ENCODE measurements around the gene ARHGAP21. TPM values are rescaled to one million over a fixed set of nuclear protein-coding genes. Genes with fewer than 3 reads are reported as not detected.

Gene ARHGAP21
- total RNA-seq, 1 donor from 2014 or later = 62.1 TPM

- H3K27me3 ChIP-seq (ENCODE audit: control insufficient read depth in 3 of 3, insufficient read depth in 3 of 3, low read length in 3 of 3) = no peaks in the 10 kb centered on the region
- H3K36me3 ChIP-seq (ENCODE audit: control insufficient read depth in 3 of 3, insufficient read depth in 3 of 3, low read length in 3 of 3) = peaks cover 12 to 60% (median 58%) of the 10 kb centered on the region in 3 donors
- no peak overlapping the region for H3K4me3 ChIP-seq (ENCODE audit: low read length in 3 of 3)
- H3K4me1 ChIP-seq (ENCODE audit: control insufficient read depth in 3 of 3, insufficient read depth in 3 of 3, low read length in 3 of 3) = peaks cover 0 to 4% (median 0%) of the 10 kb centered on the region in 3 donors
- no peaks in the 10 kb centered on the region for H3K9me3 ChIP-seq (ENCODE audit: control insufficient read depth in 3 of 3, low read length in 3 of 3)
- no peak overlapping the region for H3K27ac ChIP-seq (ENCODE audit: low read depth, low read length)
- H3K9ac ChIP-seq (ENCODE audit: low read depth in 1 of 3, low read length in 3 of 3) = no peak overlapping the region
These were observed 132.8 kb downstream of the ARHGAP21 start for GRCh38 chr10:24590697-24591457.

DNA sequence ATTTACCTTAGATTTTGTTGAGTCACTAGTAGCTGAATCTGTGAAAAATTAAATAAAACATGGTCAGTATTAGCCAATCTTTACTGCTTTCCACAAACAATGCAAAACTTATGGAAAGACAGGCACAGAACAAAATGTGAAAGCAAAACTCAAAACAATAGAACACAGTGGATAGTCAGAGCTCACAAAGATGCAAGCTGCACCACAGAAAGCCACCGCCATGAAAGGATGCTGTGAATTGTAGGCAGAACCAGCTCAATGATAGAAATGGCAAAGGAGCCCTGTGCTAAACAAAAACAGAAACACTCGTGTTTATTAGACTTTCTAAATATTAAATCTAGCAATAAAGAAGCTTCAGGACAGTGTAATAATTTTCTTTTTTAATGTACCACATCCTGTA lies 134.4 kb downstream of the ARHGAP21 start:
- Histone ChIP-seq H3K4me3 (ENCODE audit: low read length in 3 of 3) (no peak overlapping the region), H3K27ac (ENCODE audit: low read depth, low read length) (no peak overlapping the region), H3K36me3 (ENCODE audit: control insufficient read depth in 3 of 3, insufficient read depth in 3 of 3, low read length in 3 of 3) (peaks cover 14 to 59% (median 53%) of the 10 kb centered on the region in 3 donors), H3K4me1 (ENCODE audit: control insufficient read depth in 3 of 3, insufficient read depth in 3 of 3, low read length in 3 of 3) (peaks cover 0 to 4% (median 0%) of the 10 kb centered on the region in 3 donors), H3K27me3 (ENCODE audit: control insufficient read depth in 3 of 3, insufficient read depth in 3 of 3, low read length in 3 of 3) (no peaks in the 10 kb centered on the region), H3K9ac (ENCODE audit: low read depth in 1 of 3, low read length in 3 of 3) (no peak overlapping the region), H3K9me3 (ENCODE audit: control insufficient read depth in 3 of 3, low read length in 3 of 3) (no peaks in the 10 kb centered on the region)

GRCh38 chr10:24579906-24580305 lies 143.8 kb downstream of the ARHGAP21 start:
- Histone ChIP-seq H3K36me3 (ENCODE audit: control insufficient read depth in 3 of 3, insufficient read depth in 3 of 3, low read length in 3 of 3) (peaks cover 2 to 9% (median 4%) of the 10 kb centered on the region in 3 donors), H3K27ac (ENCODE audit: low read depth, low read length) (no peak overlapping the region), H3K9me3 (ENCODE audit: control insufficient read depth in 3 of 3, low read length in 3 of 3) (no peaks in the 10 kb centered on the region), H3K9ac (ENCODE audit: low read depth in 1 of 3, low read length in 3 of 3) (no peak overlapping the region), H3K27me3 (ENCODE audit: control insufficient read depth in 3 of 3, insufficient read depth in 3 of 3, low read length in 3 of 3) (no peaks in the 10 kb centered on the region), H3K4me3 (ENCODE audit: low read length in 3 of 3) (no peak overlapping the region), H3K4me1 (ENCODE audit: control insufficient read depth in 3 of 3, insufficient read depth in 3 of 3, low read length in 3 of 3) (no peaks in the 10 kb centered on the region)

DNA sequence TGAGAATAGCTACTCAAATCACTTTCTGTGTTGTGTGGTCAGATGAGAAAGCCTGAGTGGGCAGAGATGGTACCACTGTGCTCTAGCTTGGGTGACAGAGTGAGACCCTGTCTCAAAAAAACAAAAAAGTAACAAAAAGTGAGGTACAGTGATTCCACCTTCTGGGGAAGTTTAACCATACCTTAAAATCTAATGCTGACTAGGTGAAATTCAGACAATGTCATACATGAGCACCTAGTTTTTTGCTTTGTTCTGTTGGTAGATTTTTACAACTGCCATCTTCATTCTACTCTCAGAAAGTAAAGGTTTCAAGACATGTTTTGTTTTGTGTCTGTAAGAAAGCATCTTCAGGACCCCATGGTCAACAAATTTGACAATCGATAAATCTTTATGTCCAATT lies 144.2 kb downstream of the ARHGAP21 start:
- Histone ChIP-seq H3K9ac (ENCODE audit: low read depth in 1 of 3, low read length in 3 of 3) (no peak overlapping the region), H3K9me3 (ENCODE audit: control insufficient read depth in 3 of 3, low read length in 3 of 3) (no peaks in the 10 kb centered on the region), H3K4me3 (ENCODE audit: low read length in 3 of 3) (no peak overlapping the region), H3K27me3 (ENCODE audit: control insufficient read depth in 3 of 3, insufficient read depth in 3 of 3, low read length in 3 of 3) (no peaks in the 10 kb centered on the region), H3K27ac (ENCODE audit: low read depth, low read length) (no peak overlapping the region), H3K4me1 (ENCODE audit: control insufficient read depth in 3 of 3, insufficient read depth in 3 of 3, low read length in 3 of 3) (no peaks in the 10 kb centered on the region), H3K36me3 (ENCODE audit: control insufficient read depth in 3 of 3, insufficient read depth in 3 of 3, low read length in 3 of 3) (peaks cover 1 to 7% (median 2%) of the 10 kb centered on the region in 3 donors)

DNA sequence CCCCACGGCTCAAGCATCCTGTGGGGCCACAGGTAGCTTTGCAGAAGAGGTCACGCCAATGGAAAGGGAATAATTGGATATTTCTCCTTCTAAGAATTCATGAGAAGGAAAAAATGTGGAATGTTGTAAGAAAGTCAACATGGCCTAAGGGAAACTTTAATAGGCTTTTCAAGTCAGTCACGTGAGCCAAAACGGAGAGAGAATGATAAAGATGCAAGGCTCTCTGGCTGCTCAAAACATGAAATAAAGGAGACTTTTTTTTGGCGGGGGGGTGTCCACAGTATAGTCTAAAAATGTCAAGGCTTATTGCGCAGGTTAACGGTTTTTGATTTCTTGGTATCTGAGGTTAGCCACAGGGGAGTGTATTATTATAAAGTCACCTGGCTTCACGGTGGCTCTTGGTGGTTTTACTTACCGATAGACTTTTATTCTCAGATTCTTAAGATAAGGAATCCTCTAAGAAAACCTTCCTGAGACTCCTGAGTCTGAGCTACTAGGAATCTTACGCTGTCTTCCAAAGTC lies 148.1 kb downstream of the ARHGAP21 start:
- H3K27ac ChIP-seq (ENCODE audit: low read depth, low read length) = no peak overlapping the region
- no peak overlapping the region for H3K4me3 ChIP-seq (ENCODE audit: low read length in 3 of 3)
- H3K4me1 ChIP-seq (ENCODE audit: control insufficient read depth in 3 of 3, insufficient read depth in 3 of 3, low read length in 3 of 3) = no peaks in the 10 kb centered on the region
- H3K36me3 ChIP-seq (ENCODE audit: control insufficient read depth in 3 of 3, insufficient read depth in 3 of 3, low read length in 3 of 3) = no peaks in the 10 kb centered on the region
- no peak overlapping the region for H3K9ac ChIP-seq (ENCODE audit: low read depth in 1 of 3, low read length in 3 of 3)
- H3K27me3 ChIP-seq (ENCODE audit: control insufficient read depth in 3 of 3, insufficient read depth in 3 of 3, low read length in 3 of 3) = peaks cover 0 to 6% (median 0%) of the 10 kb centered on the region in 3 donors
- H3K9me3 ChIP-seq (ENCODE audit: control insufficient read depth in 3 of 3, low read length in 3 of 3) = no peaks in the 10 kb centered on the region

- Histone ChIP-seq H3K4me3 (ENCODE audit: low read length in 3 of 3) (no peak overlapping the region), H3K27ac (ENCODE audit: low read depth, low read length) (no peak overlapping the region), H3K9me3 (ENCODE audit: control insufficient read depth in 3 of 3, low read length in 3 of 3) (no peaks in the 10 kb centered on the region), H3K9ac (ENCODE audit: low read depth in 1 of 3, low read length in 3 of 3) (no peak overlapping the region), H3K36me3 (ENCODE audit: control insufficient read depth in 3 of 3, insufficient read depth in 3 of 3, low read length in 3 of 3) (no peaks in the 10 kb centered on the region), H3K4me1 (ENCODE audit: control insufficient read depth in 3 of 3, insufficient read depth in 3 of 3, low read length in 3 of 3) (no peaks in the 10 kb centered on the region), H3K27me3 (ENCODE audit: control insufficient read depth in 3 of 3, insufficient read depth in 3 of 3, low read length in 3 of 3) (peaks cover 0 to 6% (median 0%) of the 10 kb centered on the region in 3 donors)
These were observed 149.0 kb downstream of the ARHGAP21 start for GRCh38 chr10:24574578-24575155.

- peaks cover 0 to 6% (median 0%) of the 10 kb centered on the region in 3 donors for H3K27me3 ChIP-seq (ENCODE audit: control insufficient read depth in 3 of 3, insufficient read depth in 3 of 3, low read length in 3 of 3)
- H3K36me3 ChIP-seq (ENCODE audit: control insufficient read depth in 3 of 3, insufficient read depth in 3 of 3, low read length in 3 of 3) = no peaks in the 10 kb centered on the region
- H3K4me3 ChIP-seq (ENCODE audit: low read length in 3 of 3) = no peak overlapping the region
- H3K27ac ChIP-seq (ENCODE audit: low read depth, low read length) = no peak overlapping the region
- no peak overlapping the region for H3K9ac ChIP-seq (ENCODE audit: low read depth in 1 of 3, low read length in 3 of 3)
- H3K4me1 ChIP-seq (ENCODE audit: control insufficient read depth in 3 of 3, insufficient read depth in 3 of 3, low read length in 3 of 3) = no peaks in the 10 kb centered on the region
- H3K9me3 ChIP-seq (ENCODE audit: control insufficient read depth in 3 of 3, low read length in 3 of 3) = no peaks in the 10 kb centered on the region
These were observed 149.5 kb downstream of the ARHGAP21 start for GRCh38 chr10:24574161-24574560.

- Histone ChIP-seq H3K9me3 (ENCODE audit: control insufficient read depth in 3 of 3, low read length in 3 of 3) (no peaks in the 10 kb centered on the region), H3K4me1 (ENCODE audit: control insufficient read depth in 3 of 3, insufficient read depth in 3 of 3, low read length in 3 of 3) (no peaks in the 10 kb centered on the region), H3K27me3 (ENCODE audit: control insufficient read depth in 3 of 3, insufficient read depth in 3 of 3, low read length in 3 of 3) (peaks cover 0 to 6% (median 0%) of the 10 kb centered on the region in 3 donors), H3K9ac (ENCODE audit: low read depth in 1 of 3, low read length in 3 of 3) (no peak overlapping the region), H3K36me3 (ENCODE audit: control insufficient read depth in 3 of 3, insufficient read depth in 3 of 3, low read length in 3 of 3) (no peaks in the 10 kb centered on the region), H3K4me3 (ENCODE audit: low read length in 3 of 3) (no peak overlapping the region), H3K27ac (ENCODE audit: low read depth, low read length) (no peak overlapping the region)
These were observed 151.7 kb downstream of the ARHGAP21 start for GRCh38 chr10:24571870-24572450.

- peaks cover 0 to 6% (median 0%) of the 10 kb centered on the region in 3 donors for H3K27me3 ChIP-seq (ENCODE audit: control insufficient read depth in 3 of 3, insufficient read depth in 3 of 3, low read length in 3 of 3)
- H3K9ac ChIP-seq (ENCODE audit: low read depth in 1 of 3, low read length in 3 of 3) = no peak overlapping the region
- H3K36me3 ChIP-seq (ENCODE audit: control insufficient read depth in 3 of 3, insufficient read depth in 3 of 3, low read length in 3 of 3) = no peaks in the 10 kb centered on the region
- H3K4me3 ChIP-seq (ENCODE audit: low read length in 3 of 3) = no peak overlapping the region
- no peaks in the 10 kb centered on the region for H3K9me3 ChIP-seq (ENCODE audit: control insufficient read depth in 3 of 3, low read length in 3 of 3)
- no peaks in the 10 kb centered on the region for H3K4me1 ChIP-seq (ENCODE audit: control insufficient read depth in 3 of 3, insufficient read depth in 3 of 3, low read length in 3 of 3)
- no peak overlapping the region for H3K27ac ChIP-seq (ENCODE audit: low read depth, low read length)
These were observed 152.8 kb downstream of the ARHGAP21 start for GRCh38 chr10:24570658-24571426.
